Esophagus muscularis mucosa (tissue), 3 donors: ENCODE measurements around the gene SAMD5.

Experiments used
- CTCF ChIP-seq, 3 experiments: fragments of 200-600 bp in 2 of 3; fragments of 450-650 bp in 1 of 3; sonication (generic) in 2 of 3; IDR thresholded peaks; one replicate each; pipeline ENCODE4 v1.5.1; 2017 to 2019; ENCODE audit warnings: antibody characterized with exemption in 3 of 3, mild to moderate bottlenecking in 2 of 3, moderate library complexity in 1 of 3
- POLR2A ChIP-seq: fragments of 450-650 bp; IDR thresholded peaks from one replicate; pipeline ENCODE4 v1.6.1; 2017; ENCODE audit warnings: antibody characterized with exemption, moderate library complexity, mild to moderate bottlenecking, low read depth
- POLR2AphosphoS5 ChIP-seq, 2 donors: sonication (generic); formaldehyde crosslinking; IDR thresholded peaks; one replicate each; pipeline ENCODE4 v1.6.1; 2017; ENCODE audit warnings: antibody characterized with exemption in 2 of 2

- TF ChIP-seq CTCF (IDR thresholded peaks at IDR 0.05): no peak
- TF ChIP-seq POLR2A: no peak
- TF ChIP-seq POLR2AphosphoS5 (IDR thresholded peaks at IDR 0.05): no peak
Observed at GRCh38 chr6:147559006-147559405, 50.5 kb downstream of the SAMD5 start.
